GM23248 (cell line): ENCODE results near the gene TNNI3.

Experiments
- EZH2 ChIP-seq: fragments of 200-600 bp; sonication (generic); IDR thresholded peaks from 2 replicates; pipeline ENCODE4 v1.6.1; 2018; ENCODE audit warnings: antibody characterized with exemption, mild to moderate bottlenecking; ENCODE audit not compliant: insufficient read depth, poor library complexity, severe bottlenecking
- EZH2phosphoT487 ChIP-seq: fragments of 200-600 bp; sonication (generic); IDR thresholded peaks from 2 replicates; pipeline ENCODE4 v1.6.1; 2018; ENCODE audit warnings: antibody characterized with exemption, moderate library complexity, mild to moderate bottlenecking, low read depth; ENCODE audit not compliant: insufficient read depth

GRCh38 chr19:55176076-55176475, 18.5 kb upstream of the TNNI3 start:
- TF ChIP-seq EZH2 = no peak
- no peak for TF ChIP-seq EZH2phosphoT487
